ENCODE data around the gene GTF2F1.
"Not testable (repeated sequence)": the region's sequence is repeated elsewhere in the genome, so short reads cannot be mapped to it uniquely, and the experiment has no call there.

Gene GTF2F1

GRCh38 chr19:6374161-6374709 is 18.7 kb downstream of the GTF2F1 start:
- no peak for DNase-seq (ENCODE audit: low read depth in 1 of 2, low spot score in 1 of 2)
- in situ Hi-C loops (cut with HindIII; ENCODE audit: low pct_unique_long_range_greater_than_20kb, low sequenced_read_pairs) = no loop called here
- TF ChIP-seq JUND (IDR thresholded peaks at IDR 0.05; ENCODE audit: low read depth) = no peak

- TF ChIP-seq JUND (IDR thresholded peaks at IDR 0.05; ENCODE audit: low read depth) = no peak
- in situ Hi-C loops (cut with HindIII; ENCODE audit: low pct_unique_long_range_greater_than_20kb, low sequenced_read_pairs) = no loop called here
- DNase-seq (ENCODE audit: low read depth in 1 of 2, low spot score in 1 of 2) = no peak
These were observed 19.2 kb downstream of the GTF2F1 start for GRCh38 chr19:6373813-6374108.

GRCh38 chr19:6373096-6373812 is 19.7 kb downstream of the GTF2F1 start:
- DNase-seq (ENCODE audit: low read depth in 1 of 2, low spot score in 1 of 2) = peak; percentile 73 to 96
- TF ChIP-seq JUND (IDR thresholded peaks at IDR 0.05; ENCODE audit: low read depth) = no peak
- in situ Hi-C loops (cut with HindIII; ENCODE audit: low pct_unique_long_range_greater_than_20kb, low sequenced_read_pairs) = no loop called here

GRCh38 chr19:6372594-6373095 is 20.3 kb downstream of the GTF2F1 start, which contains the start of gene ALKBH7:
TSS of gene ALKBH7 (plus strand) at chr19:6372794. CDS start at chr19:6372821, 27 bp downstream.
- TF ChIP-seq JUND (IDR thresholded peaks at IDR 0.05; ENCODE audit: low read depth) = no peak
- peak in 1 of 2 experiments; percentile 99 for DNase-seq (ENCODE audit: low read depth in 1 of 2, low spot score in 1 of 2)
- in situ Hi-C loops (cut with HindIII; ENCODE audit: low pct_unique_long_range_greater_than_20kb, low sequenced_read_pairs) = no loop called here

- in situ Hi-C loops (cut with HindIII; ENCODE audit: low pct_unique_long_range_greater_than_20kb, low sequenced_read_pairs) = no loop called here
- DNase-seq (ENCODE audit: low read depth in 1 of 2, low spot score in 1 of 2) = no peak
- no peak for TF ChIP-seq JUND (IDR thresholded peaks at IDR 0.05; ENCODE audit: low read depth)
These were observed 28.6 kb downstream of the GTF2F1 start for GRCh38 chr19:6364353-6364752.

GRCh38 chr19:6362351-6362801 is 30.6 kb downstream of the GTF2F1 start:
- TF ChIP-seq JUND (IDR thresholded peaks at IDR 0.05; ENCODE audit: low read depth) = no peak
- DNase-seq (ENCODE audit: low read depth in 1 of 2, low spot score in 1 of 2) = no peak
- in situ Hi-C loops (cut with HindIII; ENCODE audit: low pct_unique_long_range_greater_than_20kb, low sequenced_read_pairs) = no loop called here

- DNase-seq (ENCODE audit: low read depth in 1 of 2, low spot score in 1 of 2) = no peak
- in situ Hi-C loops (cut with HindIII; ENCODE audit: low pct_unique_long_range_greater_than_20kb, low sequenced_read_pairs) = no loop called here
These were observed 31.0 kb downstream of the GTF2F1 start for GRCh38 chr19:6362027-6362350.

GRCh38 chr19:6360857-6361216 is 32.1 kb downstream of the GTF2F1 start:
- in situ Hi-C loops (cut with HindIII; ENCODE audit: low pct_unique_long_range_greater_than_20kb, low sequenced_read_pairs); DNase-seq (ENCODE audit: low read depth in 1 of 2, low spot score in 1 of 2): not testable (repeated sequence)

More at GRCh38 chr19:6362027-6362350, 31.0 kb downstream of the GTF2F1 start:
- TF ChIP-seq JUND (IDR thresholded peaks at IDR 0.05; ENCODE audit: low read depth) = no peak

- DNase-seq (ENCODE audit: low read depth in 1 of 2, low spot score in 1 of 2); in situ Hi-C loops (cut with HindIII; ENCODE audit: low pct_unique_long_range_greater_than_20kb, low sequenced_read_pairs): not testable (repeated sequence)
These were observed 32.5 kb downstream of the GTF2F1 start for GRCh38 chr19:6360445-6360844.

GRCh38 chr19:6359568-6360341 is 33.2 kb downstream of the GTF2F1 start:
- in situ Hi-C loops (cut with HindIII; ENCODE audit: low pct_unique_long_range_greater_than_20kb, low sequenced_read_pairs) = no loop called here
- no peak for TF ChIP-seq JUND (IDR thresholded peaks at IDR 0.05; ENCODE audit: low read depth)

GRCh38 chr19:6358003-6358402 is 35.0 kb downstream of the GTF2F1 start:
- no peak for TF ChIP-seq JUND (IDR thresholded peaks at IDR 0.05; ENCODE audit: low read depth)
- DNase-seq (ENCODE audit: low read depth in 1 of 2, low spot score in 1 of 2) = no peak
- in situ Hi-C loops (cut with HindIII; ENCODE audit: low pct_unique_long_range_greater_than_20kb, low sequenced_read_pairs) = no loop called here

More at GRCh38 chr19:6359568-6360341, 33.2 kb downstream of the GTF2F1 start:
- no peak for DNase-seq (ENCODE audit: low read depth in 1 of 2, low spot score in 1 of 2)

GRCh38 chr19:6357174-6357573 is 35.8 kb downstream of the GTF2F1 start:
- no peak for TF ChIP-seq JUND (IDR thresholded peaks at IDR 0.05; ENCODE audit: low read depth)
- in situ Hi-C loops (cut with HindIII; ENCODE audit: low pct_unique_long_range_greater_than_20kb, low sequenced_read_pairs) = no loop called here
- no peak for DNase-seq (ENCODE audit: low read depth in 1 of 2, low spot score in 1 of 2)

GRCh38 chr19:6355321-6356040 is 37.5 kb downstream of the GTF2F1 start:
- in situ Hi-C loops (cut with HindIII; ENCODE audit: low pct_unique_long_range_greater_than_20kb, low sequenced_read_pairs); DNase-seq (ENCODE audit: low read depth in 1 of 2, low spot score in 1 of 2): not testable (repeated sequence)
